ENCODE measurements around the gene TMEM88.

The TMEM88 gene

GRCh38 chr17:7839190-7839875, 15.5 kb upstream of the TMEM88 start:
- 80 to 83% methylated on average over 6 of the region's 6 CpGs for WGBS, 2 experiments
- Histone ChIP-seq H3K27ac (ENCODE audit: insufficient read depth, low read depth, low read length, poor library complexity, severe bottlenecking) (peak overlapping the region; percentile 36), H3K4me3 (ENCODE audit: insufficient read depth, low read depth, low read length) (peak overlapping the region; percentile 41), H3K9me3 (ENCODE audit: control insufficient read depth, low read length) (no peaks in the 10 kb centered on the region), H3K4me1 (ENCODE audit: control insufficient read depth, insufficient read depth, low read length) (peaks cover 33% of the 10 kb centered on the region), H3K36me3 (ENCODE audit: control insufficient read depth, insufficient read depth, low read length) (peaks cover 4% of the 10 kb centered on the region), H3K27me3 (ENCODE audit: control insufficient read depth, insufficient read depth, low read length, poor library complexity, severe bottlenecking) (no peaks in the 10 kb centered on the region)

GRCh38 chr17:7839876-7840261, 15.0 kb upstream of the TMEM88 start:
- Histone ChIP-seq H3K36me3 (ENCODE audit: control insufficient read depth, insufficient read depth, low read length) (peaks cover 4% of the 10 kb centered on the region), H3K4me3 (ENCODE audit: insufficient read depth, low read depth, low read length) (no peak overlapping the region), H3K27ac (ENCODE audit: insufficient read depth, low read depth, low read length, poor library complexity, severe bottlenecking) (no peak overlapping the region), H3K4me1 (ENCODE audit: control insufficient read depth, insufficient read depth, low read length) (peaks cover 33% of the 10 kb centered on the region), H3K27me3 (ENCODE audit: control insufficient read depth, insufficient read depth, low read length, poor library complexity, severe bottlenecking) (no peaks in the 10 kb centered on the region), H3K9me3 (ENCODE audit: control insufficient read depth, low read length) (no peaks in the 10 kb centered on the region)
- 73 to 90% methylated on average over 2 of the region's 2 CpGs for WGBS, 2 experiments

DNA sequence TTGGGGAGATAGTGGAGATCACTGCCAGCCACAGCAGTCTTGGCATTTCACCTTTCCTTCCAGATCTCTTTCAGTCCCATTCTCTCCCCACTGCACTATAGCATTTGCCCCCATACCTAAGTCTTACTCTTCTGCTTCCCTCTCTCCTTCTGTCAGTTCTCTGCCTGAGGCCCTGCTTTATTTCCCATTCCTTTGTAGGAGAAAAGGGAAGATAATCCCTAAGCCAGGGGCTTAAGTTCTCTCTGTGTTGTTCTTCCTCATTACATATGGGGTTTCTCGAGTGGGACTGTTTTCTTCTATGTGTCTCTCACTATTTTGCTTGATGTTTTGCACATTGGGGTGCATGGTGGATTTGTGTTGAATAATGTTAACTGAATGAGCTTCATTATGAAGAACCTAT, 14.4 kb upstream of the TMEM88 start:
- Histone ChIP-seq H3K4me1 (ENCODE audit: control insufficient read depth, insufficient read depth, low read length) (peaks cover 37% of the 10 kb centered on the region), H3K27ac (ENCODE audit: insufficient read depth, low read depth, low read length, poor library complexity, severe bottlenecking) (peak overlapping the region; percentile 17), H3K36me3 (ENCODE audit: control insufficient read depth, insufficient read depth, low read length) (peaks cover 5% of the 10 kb centered on the region), H3K9me3 (ENCODE audit: control insufficient read depth, low read length) (no peaks in the 10 kb centered on the region), H3K27me3 (ENCODE audit: control insufficient read depth, insufficient read depth, low read length, poor library complexity, severe bottlenecking) (no peaks in the 10 kb centered on the region), H3K4me3 (ENCODE audit: insufficient read depth, low read depth, low read length) (peak overlapping the region; percentile 9)
- 40 to 73% methylated on average over 1 of the region's 1 CpG for WGBS, 2 experiments

DNA sequence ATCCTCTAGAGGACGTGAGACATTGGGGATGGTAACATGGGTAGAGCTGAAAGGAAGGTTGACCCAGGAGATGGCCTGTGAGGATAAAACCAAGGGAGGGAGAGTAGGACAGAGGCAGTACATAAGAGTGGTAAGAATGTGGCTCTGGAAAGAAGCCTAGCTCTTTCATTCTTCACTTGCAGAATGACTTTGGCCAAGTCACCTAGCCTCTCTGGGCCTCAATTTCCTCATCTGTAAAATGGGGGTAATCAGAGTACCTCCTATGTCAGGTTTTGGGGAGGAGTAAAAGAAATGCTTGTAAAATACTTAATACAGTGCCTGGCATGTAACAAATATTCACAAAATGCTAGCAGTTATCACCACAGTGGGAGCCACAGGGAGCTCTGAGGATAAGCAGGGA, 14.0 kb upstream of the TMEM88 start:
- Histone ChIP-seq H3K4me1 (ENCODE audit: control insufficient read depth, insufficient read depth, low read length) (peaks cover 37% of the 10 kb centered on the region), H3K36me3 (ENCODE audit: control insufficient read depth, insufficient read depth, low read length) (peaks cover 7% of the 10 kb centered on the region), H3K27ac (ENCODE audit: insufficient read depth, low read depth, low read length, poor library complexity, severe bottlenecking) (peak overlapping the region; percentile 17), H3K4me3 (ENCODE audit: insufficient read depth, low read depth, low read length) (peak overlapping the region; percentile 77), H3K27me3 (ENCODE audit: control insufficient read depth, insufficient read depth, low read length, poor library complexity, severe bottlenecking) (no peaks in the 10 kb centered on the region), H3K9me3 (ENCODE audit: control insufficient read depth, low read length) (no peaks in the 10 kb centered on the region)
- WGBS, 2 experiments: 52 to 53% methylated on average over 1 of the region's 1 CpG

DNA sequence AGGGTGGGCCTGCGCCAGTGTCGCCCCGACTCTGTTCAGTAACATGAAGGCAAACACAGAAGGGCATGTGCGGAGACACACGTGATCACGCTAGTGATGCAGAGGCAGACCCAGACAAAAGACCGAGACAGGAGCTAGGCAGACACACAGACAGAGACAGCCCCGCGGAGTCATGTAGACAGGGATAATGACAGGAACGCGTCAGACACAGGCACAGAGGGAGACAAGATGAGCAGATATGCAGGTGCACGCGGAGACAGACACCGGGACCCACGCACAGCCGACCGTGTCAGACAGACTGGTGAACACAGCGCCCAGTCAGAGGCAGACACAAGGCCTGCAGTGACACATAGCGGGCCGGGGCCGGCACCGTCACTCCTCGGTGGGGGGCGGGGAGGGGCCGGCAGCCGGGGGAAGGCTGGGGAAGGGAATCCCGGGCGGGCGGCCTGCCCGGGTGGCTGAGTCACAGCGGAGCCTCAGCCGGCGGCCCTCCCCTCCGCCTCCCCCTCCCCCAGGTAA, 13.4 kb upstream of the TMEM88 start:
- 2 to 3% methylated on average over 34 of the region's 34 CpGs for WGBS, 2 experiments
- H3K27ac ChIP-seq (ENCODE audit: insufficient read depth, low read depth, low read length, poor library complexity, severe bottlenecking): peak overlapping the region; percentile 75
- H3K36me3 ChIP-seq (ENCODE audit: control insufficient read depth, insufficient read depth, low read length): peaks cover 9% of the 10 kb centered on the region
- H3K4me3 ChIP-seq (ENCODE audit: insufficient read depth, low read depth, low read length): peak overlapping the region; percentile 77
- H3K27me3 ChIP-seq (ENCODE audit: control insufficient read depth, insufficient read depth, low read length, poor library complexity, severe bottlenecking): no peaks in the 10 kb centered on the region
- H3K4me1 ChIP-seq (ENCODE audit: control insufficient read depth, insufficient read depth, low read length): peaks cover 37% of the 10 kb centered on the region
- no peaks in the 10 kb centered on the region for H3K9me3 ChIP-seq (ENCODE audit: control insufficient read depth, low read length)

DNA sequence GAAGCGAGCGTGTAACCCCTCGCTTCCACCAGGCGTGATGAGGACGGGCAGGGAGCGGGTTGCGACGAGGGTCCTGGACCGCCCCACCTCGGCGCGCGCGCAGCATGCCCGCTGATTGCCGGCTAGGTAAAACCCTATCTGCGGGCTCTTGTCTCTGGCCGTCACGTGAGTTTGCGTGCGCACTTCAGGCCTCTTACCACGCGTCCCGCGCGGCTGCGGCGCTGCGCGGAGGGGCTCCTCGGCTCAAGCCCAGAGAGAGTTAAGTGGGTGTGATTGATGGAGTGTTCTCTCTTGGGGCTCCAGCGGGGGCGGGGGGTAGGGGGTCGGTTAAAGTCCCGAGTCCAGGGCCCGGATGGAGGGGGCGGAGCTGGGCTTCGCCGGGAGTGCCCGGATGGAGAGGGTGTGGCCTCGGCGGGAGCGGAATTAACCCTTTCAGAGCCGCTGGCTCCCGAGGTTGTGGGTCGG, 12.9 kb upstream of the TMEM88 start:
- peaks cover 14% of the 10 kb centered on the region for H3K36me3 ChIP-seq (ENCODE audit: control insufficient read depth, insufficient read depth, low read length)
- H3K27me3 ChIP-seq (ENCODE audit: control insufficient read depth, insufficient read depth, low read length, poor library complexity, severe bottlenecking): no peaks in the 10 kb centered on the region
- H3K9me3 ChIP-seq (ENCODE audit: control insufficient read depth, low read length): no peaks in the 10 kb centered on the region
- peaks cover 37% of the 10 kb centered on the region for H3K4me1 ChIP-seq (ENCODE audit: control insufficient read depth, insufficient read depth, low read length)
- peak overlapping the region; percentile 77 for H3K4me3 ChIP-seq (ENCODE audit: insufficient read depth, low read depth, low read length)
- H3K27ac ChIP-seq (ENCODE audit: insufficient read depth, low read depth, low read length, poor library complexity, severe bottlenecking): peak overlapping the region; percentile 75
- 0 to 1% methylated on average over 46 of the region's 46 CpGs for WGBS, 2 experiments

DNA sequence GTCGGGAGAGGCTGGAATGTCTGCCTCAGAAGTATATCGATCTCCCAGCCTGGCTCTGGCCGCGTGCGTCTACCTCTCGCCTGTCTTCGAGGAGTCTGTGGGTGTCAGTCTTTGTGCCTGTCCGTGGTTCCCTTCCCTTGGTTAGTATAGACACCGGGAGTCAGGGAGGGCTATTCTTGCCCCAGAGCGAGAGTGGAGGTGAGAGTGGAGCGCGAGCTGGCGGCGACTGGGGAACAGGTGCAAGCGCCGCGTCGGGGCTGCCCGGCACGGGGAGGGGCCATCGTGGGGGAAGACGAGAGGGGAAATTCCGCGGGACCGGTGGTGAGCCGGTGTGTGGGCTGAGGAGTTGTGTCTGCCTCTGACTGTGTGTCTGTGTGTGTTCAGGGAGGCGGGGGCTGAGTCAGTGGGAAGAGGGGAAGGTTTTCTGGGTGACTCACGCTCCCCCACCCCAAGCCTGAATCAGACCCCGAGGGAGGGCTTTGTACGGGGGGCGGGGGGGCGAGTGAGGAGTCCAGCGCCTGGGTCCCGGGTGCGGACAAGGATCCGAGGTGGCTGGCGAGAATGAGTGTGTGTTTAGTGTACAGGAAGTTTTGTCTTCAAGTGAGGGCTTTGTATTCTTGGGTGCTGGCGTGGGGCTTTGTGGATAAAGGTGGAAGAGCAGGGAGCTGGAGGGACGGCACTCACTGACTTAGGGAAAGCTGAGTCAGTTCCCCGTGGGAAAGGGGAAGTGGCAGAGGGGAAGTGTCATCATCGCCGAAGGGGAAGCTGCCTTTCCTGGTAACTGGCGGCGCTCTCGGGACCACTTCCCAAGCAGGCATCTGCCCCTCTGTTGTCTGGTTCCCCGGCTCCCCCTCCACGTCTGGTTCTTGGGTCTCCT, 12.2 kb upstream of the TMEM88 start:
- Histone ChIP-seq H3K9me3 (ENCODE audit: control insufficient read depth, low read length) (no peaks in the 10 kb centered on the region), H3K27me3 (ENCODE audit: control insufficient read depth, insufficient read depth, low read length, poor library complexity, severe bottlenecking) (no peaks in the 10 kb centered on the region), H3K4me1 (ENCODE audit: control insufficient read depth, insufficient read depth, low read length) (peaks cover 36% of the 10 kb centered on the region), H3K4me3 (ENCODE audit: insufficient read depth, low read depth, low read length) (peak overlapping the region; percentile 77), H3K27ac (ENCODE audit: insufficient read depth, low read depth, low read length, poor library complexity, severe bottlenecking) (peak overlapping the region; percentile 29), H3K36me3 (ENCODE audit: control insufficient read depth, insufficient read depth, low read length) (peaks cover 18% of the 10 kb centered on the region)
- WGBS, 2 experiments: 0% methylated on average over 47 of the region's 47 CpGs

DNA sequence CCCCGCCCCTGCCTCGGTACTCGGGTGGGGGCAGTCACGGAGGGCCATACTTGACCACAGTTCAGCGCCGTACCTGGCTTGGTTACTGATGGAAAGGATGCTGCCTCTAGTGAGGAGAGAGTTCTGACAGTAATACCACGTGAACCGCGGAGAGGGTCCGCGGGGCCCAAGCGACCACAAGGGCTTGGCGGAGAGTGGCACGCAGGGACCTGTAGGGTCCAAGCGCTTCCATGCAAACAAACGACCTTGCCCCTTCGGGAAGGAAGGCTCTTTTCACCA, 11.7 kb upstream of the TMEM88 start:
- Histone ChIP-seq H3K27me3 (ENCODE audit: control insufficient read depth, insufficient read depth, low read length, poor library complexity, severe bottlenecking) (no peaks in the 10 kb centered on the region), H3K4me3 (ENCODE audit: insufficient read depth, low read depth, low read length) (peak overlapping the region; percentile 77), H3K4me1 (ENCODE audit: control insufficient read depth, insufficient read depth, low read length) (peaks cover 33% of the 10 kb centered on the region), H3K36me3 (ENCODE audit: control insufficient read depth, insufficient read depth, low read length) (peaks cover 23% of the 10 kb centered on the region), H3K27ac (ENCODE audit: insufficient read depth, low read depth, low read length, poor library complexity, severe bottlenecking) (peak overlapping the region; percentile 82), H3K9me3 (ENCODE audit: control insufficient read depth, low read length) (no peaks in the 10 kb centered on the region)
- 0% methylated on average over 17 of the region's 17 CpGs for WGBS, 2 experiments

GRCh38 chr17:7843536-7844291, 11.2 kb upstream of the TMEM88 start:
- Histone ChIP-seq H3K4me1 (ENCODE audit: control insufficient read depth, insufficient read depth, low read length) (peaks cover 30% of the 10 kb centered on the region), H3K27me3 (ENCODE audit: control insufficient read depth, insufficient read depth, low read length, poor library complexity, severe bottlenecking) (no peaks in the 10 kb centered on the region), H3K4me3 (ENCODE audit: insufficient read depth, low read depth, low read length) (peak overlapping the region; percentile 77), H3K27ac (ENCODE audit: insufficient read depth, low read depth, low read length, poor library complexity, severe bottlenecking) (peak overlapping the region; percentile 82), H3K9me3 (ENCODE audit: control insufficient read depth, low read length) (no peaks in the 10 kb centered on the region), H3K36me3 (ENCODE audit: control insufficient read depth, insufficient read depth, low read length) (peaks cover 29% of the 10 kb centered on the region)
- 0 to 1% methylated on average over 52 to 60 of the region's 61 CpGs for WGBS, 2 experiments
